ENCODE measurements around the gene SPRR4. TPM values are rescaled to one million over a fixed set of nuclear protein-coding genes. Genes with fewer than 3 reads are reported as not detected.

The SPRR4 gene
- total and polyA plus RNA-seq, 2 donors (not counting 3 experiments of a cell fraction or from before 2014, with no cell fraction given), result not detected

- no peak for TF ChIP-seq CTCF (IDR thresholded peaks at IDR 0.05; ENCODE audit: extremely low read depth in 1 of 2, insufficient read depth in 1 of 2, low read depth in 1 of 2, low read length in 2 of 2)
- TF ChIP-seq JUN (IDR thresholded peaks at IDR 0.05; ENCODE audit: borderline replicate concordance, insufficient read depth, insufficient read length, low read depth), result no peak
- TF ChIP-seq MAX (IDR thresholded peaks at IDR 0.05; ENCODE audit: insufficient read depth, insufficient read length), result no peak
- TF ChIP-seq FOS (IDR thresholded peaks at IDR 0.05; ENCODE audit: borderline replicate concordance, insufficient read depth, low read length), result no peak
- no peak for TF ChIP-seq POLR2AphosphoS5 (IDR thresholded peaks at IDR 0.05; ENCODE audit: insufficient read depth, low read depth, low read length)
- TF ChIP-seq EZH2 (IDR thresholded peaks at IDR 0.05; ENCODE audit: borderline replicate concordance, low read depth, low read length, severe bottlenecking), result no peak
- TF ChIP-seq POLR2A (IDR thresholded peaks at IDR 0.05; ENCODE audit: low read depth, low read length), result no peak
- no peak for TF ChIP-seq MYC (IDR thresholded peaks at IDR 0.05; ENCODE audit: low read depth, low read length)
- TF ChIP-seq GATA2 (IDR thresholded peaks at IDR 0.05; ENCODE audit: insufficient read depth, insufficient read length, low read depth, low read length), result no peak
- dilution Hi-C loops (cut with MboI; ENCODE audit: extremely low pct_ligation_motif_present, low sequenced_read_pairs), result no loop called here
- no peaks in the 10 kb centered on the region for H3K9me3 ChIP-seq (replicated peaks; ENCODE audit: control insufficient read depth, insufficient read depth, low read length)
- no peak overlapping the region for H3K4me2 ChIP-seq (ENCODE audit: insufficient read depth, low read length)
- H3K36me3 ChIP-seq (ENCODE audit: control insufficient read depth in 2 of 2, extremely low read depth in 1 of 2, insufficient read depth in 2 of 2, low read length in 2 of 2), result no peaks in the 10 kb centered on the region
- no peak overlapping the region for H2AFZ ChIP-seq (ENCODE audit: low read depth, low read length)
- no peak overlapping the region for H3K4me3 ChIP-seq (replicated peaks in 1 of 3; ENCODE audit: insufficient read depth in 1 of 3, low read depth in 1 of 3, low read length in 3 of 3)
- intact Hi-C loops (cut with micrococcal nuclease), result no loop called here
- H3K27me3 ChIP-seq (ENCODE audit: control insufficient read depth in 2 of 2, insufficient read depth in 2 of 2, low read length in 2 of 2), result no peaks in the 10 kb centered on the region
- ChIA-PET POLR2A (no interaction called here), CTCF (no interaction called here)
- no peaks in the 10 kb centered on the region for H3K79me2 ChIP-seq (ENCODE audit: control insufficient read depth, insufficient read depth, low read length)
- DNase-seq (ENCODE audit: low read depth, low spot score), result no peak
- H3K27ac ChIP-seq (ENCODE audit: insufficient read depth, low read depth, low read length), result no peak overlapping the region
- H3K4me1 ChIP-seq (ENCODE audit: control insufficient read depth, extremely low read depth, insufficient read depth, low read length), result no peaks in the 10 kb centered on the region
- no peak for FAIRE-seq
- no peaks in the 10 kb centered on the region for H4K20me1 ChIP-seq (replicated peaks; ENCODE audit: control insufficient read depth, extremely low read depth, insufficient read depth, low read length)
- no TSS peak for BruUV-seq (replicated peaks)
- H3K9me1 ChIP-seq (replicated peaks; ENCODE audit: control insufficient read depth, extremely low read depth, insufficient read depth, low read length), result no peaks in the 10 kb centered on the region
- H3K9ac ChIP-seq (replicated peaks; ENCODE audit: extremely low read depth, insufficient read depth, low read length), result no peak overlapping the region
Observed at GRCh38 chr1:152932170-152932811, 38.2 kb upstream of the SPRR4 start.
